T-cell (primary cell): ENCODE measurements around the gene C1orf105. TPM values are rescaled to one million over a fixed set of nuclear protein-coding genes. Genes with fewer than 3 reads are reported as not detected.
"Not testable (repeated sequence)": the region's sequence is repeated elsewhere in the genome, so short reads cannot be mapped to it uniquely, and the experiment has no call there.

ENCODE experiments used
- ATAC-seq, 4 experiments: fragments of 200-7000 bp in 3 of 4; fragments of 150-1000 bp in 1 of 4; cut with Tn5 transposase; replicated peaks in 1 of 4; 1 replicate in 3 of 4; 2 replicates in 1 of 4; pipeline ENCODE4 v1.10.0; 2021; ENCODE audit warnings: moderate library complexity in 3 of 4, mild to moderate bottlenecking in 2 of 4, moderate number of reproducible peaks in 1 of 4
- CTCF ChIA-PET, 2 donors: fragments of 300-600 bp; sonication (Branson Sonifier 250); formaldehyde crosslinking; loops; one replicate each; lab custom pipeline; 2022; ENCODE audit warnings: antibody characterized with exemption in 2 of 2; lab: Charles Lee
- POLR2A ChIA-PET, 2 donors: fragments of 300-600 bp; sonication (Branson Sonifier 250); formaldehyde crosslinking; loops; one replicate each; lab custom pipeline; 2022; ENCODE audit warnings: antibody characterized with exemption in 2 of 2; lab: Charles Lee
- DNase-seq, 35 experiments: peaks; one replicate each; pipeline versions ENCODE4 v3.0.0 to v3.0.0-alpha.2; 2013 to 2023
- H3K27ac ChIP-seq: one replicate; pipeline ENCODE4 v1.5.1; 2013; ENCODE audit warnings: low read length
- H3K27me3 ChIP-seq, 2 experiments: replicated peaks in 1 of 2; 1 replicate in 1 of 2; 2 replicates in 1 of 2; pipeline versions ENCODE4 v1.6.1 to v1.7.0; 2013; ENCODE audit warnings: low read length in 1 of 2, mixed read lengths in 1 of 2; ENCODE audit not compliant: control insufficient read depth in 2 of 2, insufficient read depth in 2 of 2; ENCODE audit errors: extremely low read depth in 1 of 2
- H3K36me3 ChIP-seq, 2 donors: 1 replicate in 1 of 2; 2 replicates in 1 of 2; pipeline versions ENCODE4 v1.6.1 to v1.7.0; 2013; ENCODE audit warnings: low read length in 1 of 2; ENCODE audit not compliant: control insufficient read depth in 2 of 2, insufficient read depth in 1 of 2; ENCODE audit errors: extremely low read depth in 1 of 2
- H3K4me1 ChIP-seq, 2 experiments: 1 replicate in 1 of 2; 2 replicates in 1 of 2; pipeline versions ENCODE4 v1.6.1 to v1.7.0; 2013; ENCODE audit warnings: low read length in 2 of 2, mixed read lengths in 1 of 2; ENCODE audit not compliant: insufficient read depth in 2 of 2, control insufficient read depth in 1 of 2; ENCODE audit errors: extremely low read depth in 1 of 2
- H3K4me3 ChIP-seq, 2 donors: 1 replicate in 1 of 2; 2 replicates in 1 of 2; pipeline versions ENCODE4 v1.5.1 to v1.7.0; 2013; ENCODE audit warnings: mild to moderate bottlenecking in 2 of 2, low read length in 1 of 2, moderate library complexity in 1 of 2; ENCODE audit not compliant: control insufficient read depth in 1 of 2; ENCODE audit errors: extremely low read depth in 1 of 2
- H3K9me3 ChIP-seq: 2 replicates; pipeline ENCODE4 v1.7.0; 2013
- H3K27ac Mint-ChIP-seq, 2 donors: one replicate each; pipeline ENCODE4 v1.8.0; 2020 to 2021; ENCODE audit warnings: mild to moderate bottlenecking in 2 of 2, mixed read lengths in 2 of 2
- H3K27me3 Mint-ChIP-seq, 2 donors: one replicate each; pipeline ENCODE4 v1.8.0; 2021 to 2022; ENCODE audit warnings: mixed read lengths in 2 of 2
- H3K36me3 Mint-ChIP-seq: one replicate; pipeline ENCODE4 v1.8.0; 2021; ENCODE audit warnings: mixed read lengths
- H3K4me1 Mint-ChIP-seq, 3 donors: one replicate each; pipeline ENCODE4 v1.8.0; 2020 to 2022; ENCODE audit warnings: mixed read lengths in 3 of 3, mild to moderate bottlenecking in 1 of 3
- H3K4me3 Mint-ChIP-seq, 3 donors: one replicate each; pipeline ENCODE4 v1.8.0; 2020 to 2022; ENCODE audit warnings: mild to moderate bottlenecking in 3 of 3, mixed read lengths in 3 of 3, moderate library complexity in 3 of 3
- H3K9me3 Mint-ChIP-seq, 3 donors: one replicate each; pipeline ENCODE4 v1.8.0; 2020 to 2022; ENCODE audit warnings: mixed read lengths in 3 of 3
- WGBS: methylation state at CpG from one replicate; pipeline ENCODE4 v1.1.5; 2013; ENCODE audit warnings: missing lambda C conversion rate; ENCODE audit not compliant: insufficient coverage; 5-methylcytosine and 5-hydroxymethylcytosine counted together
- total RNA-seq, 35 experiments: library from RNA in 6 of 35; stranded (reverse) in 6 of 35; fragments of 120-200 nt in 1 of 35; gene quantifications; one replicate each; pipeline versions ENCODE4 v1.2.1 to v1.2.4 and lab custom pipeline; 2013 to 2026

C1orf105 gene
- total RNA-seq, 5 donors from 2014 or later (not counting 1 experiment from before 2014, with no cell fraction given) = not detected

DNA sequence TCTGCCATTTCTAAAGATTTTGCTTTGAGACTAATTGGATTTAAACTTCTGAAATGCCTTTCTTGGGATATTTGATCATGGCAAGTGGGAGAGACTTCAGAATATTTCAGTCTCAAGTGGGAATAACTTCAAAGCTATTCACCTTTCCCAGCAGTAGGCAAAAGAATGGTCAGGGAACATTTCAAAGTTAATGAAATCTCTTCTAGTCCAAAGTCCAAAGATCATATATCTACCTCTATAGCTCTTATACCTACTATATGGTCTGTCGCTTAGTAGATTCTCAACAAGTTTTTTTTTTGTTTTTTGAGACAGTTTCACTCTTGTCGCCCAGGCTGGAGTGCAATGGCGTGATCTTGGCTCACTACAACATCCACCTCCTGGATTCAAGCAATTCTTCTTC is 67.9 kb downstream of the C1orf105 start:
- DNase-seq = no peak
- no peaks in the 10 kb centered on the region for H3K27me3 ChIP-seq
- H3K4me1 Mint-ChIP-seq = peaks cover 10 to 16% (median 16%) of the 10 kb centered on the region in 3 donors
- no peaks in the 10 kb centered on the region for H3K36me3 ChIP-seq
- peaks cover 3 to 12% of the 10 kb centered on the region in 2 donors for H3K27me3 Mint-ChIP-seq
- no peaks in the 10 kb centered on the region for H3K36me3 Mint-ChIP-seq
- H3K4me3 Mint-ChIP-seq = no peak overlapping the region
- ChIA-PET POLR2A (no interaction called here), CTCF (interaction anchor here in 1 of 2 donors (0.5 kb wide), 1 partner anchor 37 kb away, joined by 10 read pairs; no protein-coding TSS in a partner anchor)
- H3K4me1 ChIP-seq = peaks cover 0 to 3% of the 10 kb centered on the region in 2 experiments
- ATAC-seq = no peak
- no peaks in the 10 kb centered on the region for H3K9me3 ChIP-seq
- H3K4me3 ChIP-seq = no peak overlapping the region
- H3K9me3 Mint-ChIP-seq = no peaks in the 10 kb centered on the region
- WGBS = 95% methylated on average over 2 of the region's 3 CpGs
- H3K27ac Mint-ChIP-seq = no peak overlapping the region
- H3K27ac ChIP-seq = no peak overlapping the region

DNA sequence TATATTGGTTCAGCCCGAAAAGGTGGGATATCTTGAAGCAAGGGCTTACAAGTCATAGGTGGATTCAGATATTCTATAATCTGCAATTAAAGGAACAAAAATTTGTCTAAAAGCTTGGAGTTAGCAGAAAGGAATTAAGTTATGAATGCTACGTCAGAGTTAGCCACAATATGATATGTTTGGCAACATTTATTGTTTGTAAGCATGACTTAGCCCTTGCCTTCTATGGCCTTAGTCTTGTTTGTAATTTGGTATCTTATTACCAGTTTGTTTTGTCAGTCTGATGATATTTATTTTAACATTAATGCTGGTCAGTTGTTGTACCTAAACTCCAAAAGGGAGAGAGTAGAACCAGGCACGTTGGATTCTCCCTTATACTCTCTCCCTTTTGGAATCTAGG is 69.4 kb downstream of the C1orf105 start:
- ChIA-PET CTCF (no interaction called here), POLR2A (no interaction called here)
- H3K27me3 Mint-ChIP-seq = peaks cover 3 to 12% of the 10 kb centered on the region in 2 donors
- H3K27ac ChIP-seq = no peak overlapping the region
- H3K4me1 ChIP-seq = peaks cover 0 to 3% of the 10 kb centered on the region in 2 experiments
- H3K27ac Mint-ChIP-seq = no peak overlapping the region
- H3K9me3 Mint-ChIP-seq = no peaks in the 10 kb centered on the region
- WGBS = 69% methylated on average over 2 of the region's 3 CpGs
- H3K27me3 ChIP-seq = no peaks in the 10 kb centered on the region
- H3K4me1 Mint-ChIP-seq = peaks cover 10% of the 10 kb centered on the region in 3 donors
- no peak overlapping the region for H3K4me3 ChIP-seq
- ATAC-seq (no peak), DNase-seq (no peak)
- no peaks in the 10 kb centered on the region for H3K36me3 ChIP-seq
- H3K4me3 Mint-ChIP-seq = no peak overlapping the region
- no peaks in the 10 kb centered on the region for H3K9me3 ChIP-seq
- H3K36me3 Mint-ChIP-seq = no peaks in the 10 kb centered on the region

DNA sequence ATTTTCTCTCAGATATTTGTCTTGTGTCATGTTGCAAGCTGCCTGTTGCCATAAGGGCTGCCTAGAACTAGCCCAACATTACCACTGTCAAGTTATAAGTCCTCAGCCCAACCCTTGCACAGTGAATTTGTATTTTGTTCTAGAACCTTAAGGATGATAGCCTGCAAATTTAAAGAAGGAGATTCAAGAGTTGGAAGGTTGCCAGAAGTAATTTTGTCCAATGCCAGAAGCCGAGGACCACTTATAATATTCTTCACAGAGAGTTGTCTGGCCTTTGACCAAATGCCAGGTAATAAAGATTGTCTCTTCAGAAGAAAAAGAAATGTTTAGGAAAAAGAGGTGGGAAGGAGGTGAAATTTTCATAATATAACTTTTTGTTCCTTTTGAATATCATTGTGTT is 71.9 kb downstream of the C1orf105 start:
- no CpG with 5 or more reads among the region's 1 CpG for WGBS
- H3K36me3 Mint-ChIP-seq = no peaks in the 10 kb centered on the region
- no peak overlapping the region for H3K27ac Mint-ChIP-seq

DNA sequence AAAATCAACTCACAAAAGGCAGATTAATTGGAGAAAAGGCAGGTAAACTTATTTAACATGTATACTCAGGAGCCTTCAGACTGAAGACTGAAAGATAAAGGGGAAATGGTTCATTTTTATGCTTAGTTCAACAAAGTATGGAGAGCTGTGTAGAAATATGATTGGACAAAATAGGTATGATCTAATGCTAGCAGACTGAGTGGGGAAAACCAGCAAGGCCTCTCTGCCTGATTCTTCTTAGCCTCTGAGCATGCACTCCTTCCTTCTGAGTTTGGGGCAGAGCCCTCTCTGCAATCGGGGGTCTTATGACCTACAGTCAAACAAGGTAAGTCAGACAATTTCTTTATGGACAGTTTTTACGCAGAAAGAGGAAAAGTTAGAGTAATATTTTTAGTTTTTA is 73.7 kb downstream of the C1orf105 start:
- Histone ChIP-seq H3K4me3 (no peak overlapping the region), H3K4me1 (no peaks in the 10 kb centered on the region), H3K36me3 (no peaks in the 10 kb centered on the region), H3K9me3 (no peaks in the 10 kb centered on the region), H3K27me3 (no peaks in the 10 kb centered on the region), H3K27ac (no peak overlapping the region)
- Mint-ChIP-seq H3K4me1 (no peaks in the 10 kb centered on the region), H3K27ac (no peak overlapping the region), H3K4me3 (no peak overlapping the region), H3K27me3 (peaks cover 3 to 7% of the 10 kb centered on the region in 2 donors), H3K9me3 (no peaks in the 10 kb centered on the region), H3K36me3 (no peaks in the 10 kb centered on the region)
- WGBS = 75% methylated on average over 1 of the region's 2 CpGs
- ATAC-seq (no peak), DNase-seq (no peak)
- ChIA-PET POLR2A (interaction anchor here in 1 of 2 donors (0.6 kb wide), 1 partner anchor 20 kb away, joined by 3 read pairs; no protein-coding TSS in a partner anchor), CTCF (no interaction called here)

More for the DNA sequence above, 71.9 kb downstream of the C1orf105 start:
- no peak overlapping the region for H3K27ac ChIP-seq
- Mint-ChIP-seq H3K9me3 (no peaks in the 10 kb centered on the region), H3K27me3 (peaks cover 3 to 12% of the 10 kb centered on the region in 2 donors), H3K4me1 (peaks cover 5 to 6% (median 5%) of the 10 kb centered on the region in 3 donors), H3K4me3 (no peak overlapping the region)
- ChIA-PET POLR2A (no interaction called here), CTCF (no interaction called here)
- peaks cover 0 to under 1% of the 10 kb centered on the region in 2 experiments for H3K4me1 ChIP-seq
- no peaks in the 10 kb centered on the region for H3K9me3 ChIP-seq
- H3K4me3 ChIP-seq = no peak overlapping the region
- no peaks in the 10 kb centered on the region for H3K27me3 ChIP-seq
- ATAC-seq (no peak), DNase-seq (no peak)
- H3K36me3 ChIP-seq = no peaks in the 10 kb centered on the region

DNA sequence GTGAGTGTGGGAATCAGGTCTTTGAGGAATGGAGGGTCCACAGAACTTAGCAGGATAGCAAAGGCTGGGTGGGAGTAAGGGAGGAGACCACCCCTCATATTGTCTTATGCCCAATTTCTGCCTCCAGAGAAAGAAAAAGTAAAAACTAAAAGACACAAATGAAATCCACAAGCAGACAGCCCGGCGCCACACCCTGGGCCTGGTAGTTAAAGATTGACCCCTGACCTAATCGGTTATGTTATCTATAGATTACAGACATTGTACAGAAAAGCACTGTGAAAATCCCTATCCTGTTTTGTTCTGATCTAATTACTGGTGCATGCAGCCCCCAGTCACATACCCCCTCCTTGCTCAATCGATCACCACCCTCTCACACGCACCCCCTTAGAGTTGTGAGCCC is 75.6 kb downstream of the C1orf105 start:
- H3K27ac ChIP-seq, H3K4me3 Mint-ChIP-seq, H3K9me3 ChIP-seq, H3K36me3 ChIP-seq, H3K27ac Mint-ChIP-seq, H3K4me1 Mint-ChIP-seq, H3K27me3 ChIP-seq, H3K4me3 ChIP-seq, H3K4me1 ChIP-seq, H3K36me3 Mint-ChIP-seq, ATAC-seq, H3K9me3 Mint-ChIP-seq, POLR2A ChIA-PET, CTCF ChIA-PET, H3K27me3 Mint-ChIP-seq, DNase-seq: not testable (repeated sequence)
- WGBS = no CpG with 5 or more reads among the region's 5 CpGs

DNA sequence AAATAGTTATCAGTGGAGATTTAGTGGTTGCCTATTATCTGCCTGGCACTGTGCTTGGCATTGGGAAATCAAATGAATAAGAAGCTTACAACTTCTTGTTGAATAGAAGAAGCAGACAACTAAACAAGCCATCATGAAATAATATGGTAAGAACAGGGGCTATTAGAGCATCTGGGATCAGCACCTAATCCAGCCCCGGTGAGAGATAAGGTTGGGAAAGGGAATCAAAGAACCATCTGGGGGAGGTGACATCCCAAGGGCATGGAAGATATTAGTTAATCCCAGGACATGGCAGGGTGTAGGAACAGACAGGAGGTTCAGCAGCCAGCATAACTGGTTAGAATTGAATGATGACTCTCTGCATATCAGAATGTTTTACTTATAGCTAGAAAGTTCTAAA is 76.2 kb downstream of the C1orf105 start:
- DNase-seq = no peak
- H3K27me3 Mint-ChIP-seq = no peaks in the 10 kb centered on the region
- no peaks in the 10 kb centered on the region for H3K4me1 Mint-ChIP-seq
- no peaks in the 10 kb centered on the region for H3K9me3 Mint-ChIP-seq
- Histone ChIP-seq H3K4me3 (no peak overlapping the region), H3K27ac (no peak overlapping the region), H3K36me3 (no peaks in the 10 kb centered on the region), H3K9me3 (no peaks in the 10 kb centered on the region), H3K27me3 (no peaks in the 10 kb centered on the region), H3K4me1 (no peaks in the 10 kb centered on the region)
- ChIA-PET POLR2A (no interaction called here), CTCF (interaction anchor here (0.5 to 0.6 kb wide), 3 partner anchors 53 to 511 kb away, joined by 3 read pairs; no protein-coding TSS in a partner anchor)
- H3K27ac Mint-ChIP-seq = no peak overlapping the region
- no peak overlapping the region for H3K4me3 Mint-ChIP-seq
- no peak for ATAC-seq
- WGBS = 80% methylated on average over 1 of the region's 1 CpG
- no peaks in the 10 kb centered on the region for H3K36me3 Mint-ChIP-seq

DNA sequence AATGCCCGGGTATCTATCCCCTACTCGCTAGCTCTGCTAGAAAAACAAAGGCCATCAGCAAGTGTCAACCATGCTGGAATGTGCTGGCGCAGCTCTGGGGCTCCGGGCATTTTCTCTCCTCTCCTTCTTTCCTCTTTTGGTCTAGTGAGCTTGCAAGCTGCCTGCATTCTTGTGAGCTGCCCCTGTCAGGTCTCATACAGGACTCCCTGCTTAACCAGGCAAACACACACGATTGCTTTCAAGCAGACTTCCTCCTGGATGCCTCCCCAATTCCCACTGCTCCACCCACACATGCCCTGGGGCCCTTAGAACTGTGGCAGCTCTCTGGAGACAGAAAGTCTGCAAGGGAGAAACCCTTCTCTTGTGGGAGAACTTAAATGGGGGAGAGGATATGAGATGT is 76.7 kb downstream of the C1orf105 start:
- POLR2A ChIA-PET = no interaction called here
- Mint-ChIP-seq H3K27me3 (no peaks in the 10 kb centered on the region), H3K4me1 (no peaks in the 10 kb centered on the region), H3K4me3 (no peak overlapping the region), H3K27ac (no peak overlapping the region), H3K36me3 (no peaks in the 10 kb centered on the region), H3K9me3 (no peaks in the 10 kb centered on the region)
- Histone ChIP-seq H3K9me3 (no peaks in the 10 kb centered on the region), H3K27ac (no peak overlapping the region), H3K27me3 (no peaks in the 10 kb centered on the region), H3K4me3 (no peak overlapping the region), H3K36me3 (no peaks in the 10 kb centered on the region), H3K4me1 (no peaks in the 10 kb centered on the region)
- CTCF ChIA-PET = interaction anchor here (0.5 to 0.6 kb wide), 3 partner anchors 54 to 511 kb away, joined by 3 read pairs; no protein-coding TSS in a partner anchor
- DNase-seq = no peak
- WGBS = 89% methylated on average over 4 of the region's 5 CpGs
- ATAC-seq = no peak
